ENCODE results near the gene NEK9. TPM values are rescaled to one million over a fixed set of nuclear protein-coding genes. Genes with fewer than 3 reads are reported as not detected.

Gene NEK9
- total RNA-seq, 4 donors from 2014 or later: 65.4 to 84.6 (median 76.9) TPM

GRCh38 chr14:75067212-75067611 lies 59.6 kb downstream of the NEK9 start:
- Histone ChIP-seq H3K4me1 (peaks cover 29 to 56% of the 10 kb centered on the region in 2 donors), H3K4me3 (replicated peaks in 1 of 3) (no peak overlapping the region), H3K9me3 (no peaks in the 10 kb centered on the region), H3K27ac (peak overlapping the region in 2 of 3 donors; percentile 27 to 91), H3K36me3 (no peaks in the 10 kb centered on the region), H3K27me3 (no peaks in the 10 kb centered on the region)
- 96 to 97% methylated on average over 1 of the region's 1 CpG for WGBS, 2 donors
- TF ChIP-seq CTCF (IDR thresholded peaks at IDR 0.05) (no peak), POLR2A (IDR thresholded peaks at IDR 0.05) (no peak)
- DNase-seq: no peak
- intact Hi-C loops (cut with DNase I): loop anchor here (10.0 kb wide), 1 partner anchor 62 kb away; the partner anchor contains the start of gene EIF2B2

GRCh38 chr14:75066691-75067090 lies 60.2 kb downstream of the NEK9 start:
- TF ChIP-seq CTCF (IDR thresholded peaks at IDR 0.05): no peak
- TF ChIP-seq POLR2A (IDR thresholded peaks at IDR 0.05): no peak
- no peak for DNase-seq
- Histone ChIP-seq H3K36me3 (no peaks in the 10 kb centered on the region), H3K4me3 (replicated peaks in 1 of 3) (no peak overlapping the region), H3K27ac (peak overlapping the region in 1 of 3 donors; percentile 27), H3K4me1 (peaks cover 28 to 53% of the 10 kb centered on the region in 2 donors), H3K9me3 (no peaks in the 10 kb centered on the region), H3K27me3 (no peaks in the 10 kb centered on the region)
- intact Hi-C loops (cut with DNase I): loop anchor here (10.0 kb wide), 1 partner anchor 62 kb away; the partner anchor contains the start of gene EIF2B2
- 93 to 96% methylated on average over 3 of the region's 3 CpGs for WGBS, 2 donors

- H3K4me1 ChIP-seq: peaks cover 12 to 33% of the 10 kb centered on the region in 2 donors
- peak overlapping the region in 2 of 3 donors; percentile 22 to 77 for H3K4me3 ChIP-seq (replicated peaks in 1 of 3)
- TF ChIP-seq CTCF (IDR thresholded peaks at IDR 0.05): no peak
- peak in 1 of 2 donors; percentile 1 for TF ChIP-seq POLR2A (IDR thresholded peaks at IDR 0.05)
- no peak for DNase-seq
- H3K36me3 ChIP-seq: no peaks in the 10 kb centered on the region
- no peaks in the 10 kb centered on the region for H3K9me3 ChIP-seq
- intact Hi-C loops (cut with DNase I): loop anchor here (10.0 kb wide), 1 partner anchor 59 kb away; the partner anchor contains the start of gene EIF2B2
- 59 to 76% methylated on average over 6 to 8 of the region's 8 CpGs for WGBS, 2 donors
- peak overlapping the region in 1 of 3 donors; percentile 72 for H3K27ac ChIP-seq
- H3K27me3 ChIP-seq: no peaks in the 10 kb centered on the region
Measured at GRCh38 chr14:75064205-75064567, 62.7 kb downstream of the NEK9 start.

- Histone ChIP-seq H3K4me3 (replicated peaks in 1 of 3) (peak within 1 kb of the TSS; percentile 21 to 77 (median 22)), H3K4me1 (peaks cover 12 to 33% of the 10 kb centered on the region in 2 donors), H3K27ac (peak within 1 kb of the TSS in 2 of 3 donors; percentile 41 to 72), H3K36me3 (no peaks in the 10 kb centered on the region), H3K27me3 (no peaks in the 10 kb centered on the region), H3K9me3 (no peaks in the 10 kb centered on the region)
- DNase-seq: peak; percentile 90 to 92
- WGBS, 2 donors: 0 to 1% methylated on average over 25 to 34 of the region's 34 CpGs
- no peak for TF ChIP-seq CTCF (IDR thresholded peaks at IDR 0.05)
- peak in 1 of 2 donors; percentile 35 for TF ChIP-seq POLR2A (IDR thresholded peaks at IDR 0.05)
- intact Hi-C loops (cut with DNase I): loop anchor here (10.0 kb wide), 1 partner anchor 59 kb away; the partner anchor contains the start of gene EIF2B2
Measured at GRCh38 chr14:75063491-75064204, 63.2 kb downstream of the NEK9 start, which contains the start of gene ACYP1. Gene ACYP1 (minus strand): TSS chr14:75064024. CDS start chr14:75063553, 471 bp downstream.

- H3K4me1 ChIP-seq: peaks cover 10 to 32% of the 10 kb centered on the region in 2 donors
- intact Hi-C loops (cut with DNase I): loop anchor here (10.0 kb wide), 1 partner anchor 58 kb away; the partner anchor contains the start of gene EIF2B2
- WGBS, 2 donors: 25 to 35% methylated on average over 5 of the region's 5 CpGs
- no peak for TF ChIP-seq POLR2A (IDR thresholded peaks at IDR 0.05)
- TF ChIP-seq CTCF (IDR thresholded peaks at IDR 0.05): no peak
- H3K27ac ChIP-seq: no peak overlapping the region
- peak overlapping the region in 1 of 3 donors; percentile 77 for H3K4me3 ChIP-seq (replicated peaks in 1 of 3)
- no peaks in the 10 kb centered on the region for H3K36me3 ChIP-seq
- H3K9me3 ChIP-seq: no peaks in the 10 kb centered on the region
- DNase-seq: no peak
- no peaks in the 10 kb centered on the region for H3K27me3 ChIP-seq
Measured at GRCh38 chr14:75063013-75063412, 63.8 kb downstream of the NEK9 start.
